Measurements from ENCODE around the gene MRPS6.

The MRPS6 gene

GRCh38 chr21:34187935-34188334 is 114.6 kb downstream of the MRPS6 start:
- H3K4me3 ChIP-seq (ENCODE audit: low read depth, low read length), result no peak overlapping the region
- DNase-seq (ENCODE audit: low read depth), result no peak
- TF ChIP-seq, protein P1, sequence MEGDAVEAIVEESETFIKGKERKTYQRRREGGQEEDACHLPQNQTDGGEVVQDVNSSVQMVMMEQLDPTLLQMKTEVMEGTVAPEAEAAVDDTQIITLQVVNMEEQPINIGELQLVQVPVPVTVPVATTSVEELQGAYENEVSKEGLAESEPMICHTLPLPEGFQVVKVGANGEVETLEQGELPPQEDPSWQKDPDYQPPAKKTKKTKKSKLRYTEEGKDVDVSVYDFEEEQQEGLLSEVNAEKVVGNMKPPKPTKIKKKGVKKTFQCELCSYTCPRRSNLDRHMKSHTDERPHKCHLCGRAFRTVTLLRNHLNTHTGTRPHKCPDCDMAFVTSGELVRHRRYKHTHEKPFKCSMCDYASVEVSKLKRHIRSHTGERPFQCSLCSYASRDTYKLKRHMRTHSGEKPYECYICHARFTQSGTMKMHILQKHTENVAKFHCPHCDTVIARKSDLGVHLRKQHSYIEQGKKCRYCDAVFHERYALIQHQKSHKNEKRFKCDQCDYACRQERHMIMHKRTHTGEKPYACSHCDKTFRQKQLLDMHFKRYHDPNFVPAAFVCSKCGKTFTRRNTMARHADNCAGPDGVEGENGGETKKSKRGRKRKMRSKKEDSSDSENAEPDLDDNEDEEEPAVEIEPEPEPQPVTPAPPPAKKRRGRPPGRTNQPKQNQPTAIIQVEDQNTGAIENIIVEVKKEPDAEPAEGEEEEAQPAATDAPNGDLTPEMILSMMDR (conservative IDR thresholded peaks at IDR 0.05; ENCODE audit: low read depth, low read length), result no peak

GRCh38 chr21:34189506-34189905 is 116.1 kb downstream of the MRPS6 start:
- DNase-seq (ENCODE audit: low read depth), result no peak
- H3K4me3 ChIP-seq (ENCODE audit: low read depth, low read length), result no peak overlapping the region
- TF ChIP-seq, protein P1 (conservative IDR thresholded peaks at IDR 0.05; ENCODE audit: low read depth, low read length), result no peak

GRCh38 chr21:34190576-34191321 is 117.4 kb downstream of the MRPS6 start:
- no peak overlapping the region for H3K4me3 ChIP-seq (ENCODE audit: low read depth, low read length)
- TF ChIP-seq, protein P1 (conservative IDR thresholded peaks at IDR 0.05; ENCODE audit: low read depth, low read length), result no peak
- DNase-seq (ENCODE audit: low read depth), result no peak

DNA sequence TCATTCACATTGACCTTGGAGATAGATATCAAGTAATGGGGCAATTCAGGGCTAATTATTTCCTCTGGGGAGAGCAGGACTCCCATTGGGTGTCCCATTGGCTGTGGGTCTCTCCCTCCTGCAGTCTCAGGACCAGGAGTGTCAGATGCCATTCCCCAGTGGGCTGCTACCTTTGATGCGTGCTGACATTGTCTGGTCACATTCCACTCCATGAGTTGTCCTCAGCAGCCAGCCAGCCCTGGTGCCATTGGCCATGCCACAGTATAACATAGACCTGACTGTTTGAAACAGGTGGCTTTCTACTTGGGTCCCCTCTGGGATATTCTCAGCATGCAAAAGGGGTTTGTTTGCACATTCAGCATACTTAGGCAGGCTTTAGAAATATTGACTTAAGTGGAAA is 118.5 kb downstream of the MRPS6 start:
- DNase-seq (ENCODE audit: low read depth), result no peak
- TF ChIP-seq, protein P1 (conservative IDR thresholded peaks at IDR 0.05; ENCODE audit: low read depth, low read length), result no peak
- no peak overlapping the region for H3K4me3 ChIP-seq (ENCODE audit: low read depth, low read length)

Measured in choroid plexus epithelial cell (primary cell).